ENCODE measurements around the gene NKX6-2.

Gene NKX6-2

DNA sequence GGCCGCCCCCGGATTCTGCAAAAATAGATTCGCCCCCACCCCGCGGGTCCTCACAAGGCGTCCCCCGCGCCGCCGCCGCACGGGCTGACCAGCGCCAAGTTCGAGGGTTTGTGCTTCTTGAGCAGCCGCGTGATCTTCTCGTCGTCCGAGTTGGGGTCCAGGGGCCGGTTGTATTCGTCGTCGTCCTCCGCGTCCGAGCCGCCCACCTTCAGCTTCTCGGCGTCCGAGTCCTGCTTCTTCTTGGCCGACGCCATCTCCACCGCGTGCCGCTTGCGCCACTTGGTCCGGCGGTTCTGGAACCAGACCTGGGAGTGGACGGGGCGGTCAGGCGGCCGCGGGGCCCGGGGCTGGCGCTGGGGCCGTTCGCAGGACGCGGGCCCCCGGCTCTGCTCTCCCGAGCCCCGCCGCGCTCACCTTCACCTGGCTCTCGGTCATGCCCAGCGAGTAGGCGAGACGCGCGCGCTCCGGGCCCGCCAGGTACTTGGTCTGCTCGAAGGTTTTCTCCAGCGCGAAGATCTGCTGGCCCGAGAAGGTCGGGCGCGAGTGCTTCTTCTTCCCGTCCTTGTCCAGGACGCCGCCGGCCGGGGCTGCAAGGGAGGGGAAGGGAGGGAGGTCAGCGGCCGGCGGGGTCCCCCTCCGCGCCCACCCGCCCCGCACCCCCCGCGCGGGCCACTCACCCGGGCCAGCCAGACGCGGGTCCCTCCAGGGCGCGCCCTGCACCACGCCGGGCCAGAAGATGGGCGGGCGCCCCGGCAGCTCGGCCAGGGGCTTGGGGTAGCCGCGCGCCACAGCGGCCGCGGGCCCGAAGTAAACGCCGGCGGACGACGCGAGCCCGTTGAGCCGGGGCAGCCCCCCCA lies 853 bp downstream of the NKX6-2 start:
- Histone ChIP-seq H2AFZ (ENCODE audit: low read length) (no peak overlapping the region), H3K4me3 (ENCODE audit: low read depth, low read length, poor library complexity, severe bottlenecking) (no peak overlapping the region), H4K20me1 (ENCODE audit: insufficient read depth, low read length) (no peaks in the 10 kb centered on the region), H3K4me2 (ENCODE audit: low read length) (no peak overlapping the region), H3K9me2 (ENCODE audit: low read depth, low read length) (no peaks in the 10 kb centered on the region), H3K9ac (ENCODE audit: low read length) (no peak overlapping the region), H3K27me3 (ENCODE audit: insufficient read depth, low read length) (no peaks in the 10 kb centered on the region), H3K36me3 (ENCODE audit: insufficient read depth, low read length) (no peaks in the 10 kb centered on the region), H3F3A (ENCODE audit: insufficient read depth, low read length) (no peaks in the 10 kb centered on the region), H3K79me2 (ENCODE audit: insufficient read depth, low read length) (no peaks in the 10 kb centered on the region), H3K4me1 (ENCODE audit: insufficient read depth, low read length, severe bottlenecking) (no peaks in the 10 kb centered on the region), H3K27ac (ENCODE audit: low read depth, low read length, poor library complexity, severe bottlenecking) (no peak overlapping the region), H3K9me3 (ENCODE audit: low read length) (no peaks in the 10 kb centered on the region)
- TF ChIP-seq, protein P1, sequence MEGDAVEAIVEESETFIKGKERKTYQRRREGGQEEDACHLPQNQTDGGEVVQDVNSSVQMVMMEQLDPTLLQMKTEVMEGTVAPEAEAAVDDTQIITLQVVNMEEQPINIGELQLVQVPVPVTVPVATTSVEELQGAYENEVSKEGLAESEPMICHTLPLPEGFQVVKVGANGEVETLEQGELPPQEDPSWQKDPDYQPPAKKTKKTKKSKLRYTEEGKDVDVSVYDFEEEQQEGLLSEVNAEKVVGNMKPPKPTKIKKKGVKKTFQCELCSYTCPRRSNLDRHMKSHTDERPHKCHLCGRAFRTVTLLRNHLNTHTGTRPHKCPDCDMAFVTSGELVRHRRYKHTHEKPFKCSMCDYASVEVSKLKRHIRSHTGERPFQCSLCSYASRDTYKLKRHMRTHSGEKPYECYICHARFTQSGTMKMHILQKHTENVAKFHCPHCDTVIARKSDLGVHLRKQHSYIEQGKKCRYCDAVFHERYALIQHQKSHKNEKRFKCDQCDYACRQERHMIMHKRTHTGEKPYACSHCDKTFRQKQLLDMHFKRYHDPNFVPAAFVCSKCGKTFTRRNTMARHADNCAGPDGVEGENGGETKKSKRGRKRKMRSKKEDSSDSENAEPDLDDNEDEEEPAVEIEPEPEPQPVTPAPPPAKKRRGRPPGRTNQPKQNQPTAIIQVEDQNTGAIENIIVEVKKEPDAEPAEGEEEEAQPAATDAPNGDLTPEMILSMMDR (IDR thresholded peaks at IDR 0.05; ENCODE audit: low read length): no peak
- no peak for TF ChIP-seq EZH2 (IDR thresholded peaks at IDR 0.05; ENCODE audit: borderline replicate concordance, low read length)

DNA sequence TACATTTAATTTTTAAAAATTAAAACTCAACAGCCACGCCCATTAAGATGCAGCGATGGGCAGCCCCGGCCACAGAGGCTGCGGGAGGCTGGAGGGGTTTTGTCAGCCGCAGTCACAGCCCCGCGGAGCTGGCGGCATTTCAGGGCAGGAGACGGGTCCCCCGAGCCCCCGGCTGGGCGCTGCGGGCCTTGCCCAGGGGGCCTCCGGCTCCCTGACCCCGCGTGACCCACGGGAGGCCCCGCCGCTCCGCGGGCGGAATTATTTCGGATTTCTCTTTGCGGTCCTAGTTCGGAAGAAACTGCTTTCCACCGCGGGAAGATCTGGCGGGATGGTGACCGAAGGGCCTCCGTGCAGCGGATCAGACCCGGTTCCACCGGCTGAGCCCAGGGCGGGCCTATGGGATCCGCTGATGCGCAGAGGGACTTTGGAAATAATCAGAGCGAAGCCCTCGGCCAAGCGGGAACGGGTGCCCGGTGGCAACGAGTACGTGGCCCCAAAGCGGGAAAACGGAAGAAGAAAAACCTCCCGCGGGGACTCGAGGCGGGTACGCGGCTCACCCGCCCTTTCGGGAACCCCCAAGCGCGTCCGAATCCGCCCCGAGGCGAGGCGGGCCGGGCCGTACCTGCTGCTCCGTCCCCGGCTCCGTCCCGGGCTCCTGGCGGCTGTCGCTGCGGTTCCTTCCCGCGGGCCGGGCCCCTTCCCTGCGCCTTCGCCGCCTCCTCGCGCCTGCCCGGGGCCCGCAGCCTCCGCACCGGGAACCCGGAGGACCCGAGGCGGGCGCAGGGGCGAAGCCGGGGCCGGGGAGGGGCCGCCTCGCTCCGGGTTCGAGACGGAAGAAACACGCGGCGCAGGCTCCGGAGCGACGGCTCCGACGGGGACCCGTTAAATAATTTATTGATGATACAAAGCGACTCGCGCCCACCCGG lies 1.7 kb downstream of the NKX6-2 start:
- H3K4me2 ChIP-seq (ENCODE audit: low read length): no peak overlapping the region
- no peaks in the 10 kb centered on the region for H3K4me1 ChIP-seq (ENCODE audit: insufficient read depth, low read length, severe bottlenecking)
- no peak overlapping the region for H3K27ac ChIP-seq (ENCODE audit: low read depth, low read length, poor library complexity, severe bottlenecking)
- no peaks in the 10 kb centered on the region for H3K36me3 ChIP-seq (ENCODE audit: insufficient read depth, low read length)
- TF ChIP-seq, protein P1 (IDR thresholded peaks at IDR 0.05; ENCODE audit: low read length): no peak
- TF ChIP-seq EZH2 (IDR thresholded peaks at IDR 0.05; ENCODE audit: borderline replicate concordance, low read length): no peak
- H3K4me3 ChIP-seq (ENCODE audit: low read depth, low read length, poor library complexity, severe bottlenecking): no peak overlapping the region
- H2AFZ ChIP-seq (ENCODE audit: low read length): no peak overlapping the region
- H3K27me3 ChIP-seq (ENCODE audit: insufficient read depth, low read length): no peaks in the 10 kb centered on the region
- H4K20me1 ChIP-seq (ENCODE audit: insufficient read depth, low read length): no peaks in the 10 kb centered on the region
- H3F3A ChIP-seq (ENCODE audit: insufficient read depth, low read length): no peaks in the 10 kb centered on the region
- H3K79me2 ChIP-seq (ENCODE audit: insufficient read depth, low read length): no peaks in the 10 kb centered on the region
- no peak overlapping the region for H3K9ac ChIP-seq (ENCODE audit: low read length)
- H3K9me3 ChIP-seq (ENCODE audit: low read length): no peaks in the 10 kb centered on the region
- H3K9me2 ChIP-seq (ENCODE audit: low read depth, low read length): no peaks in the 10 kb centered on the region

DNA sequence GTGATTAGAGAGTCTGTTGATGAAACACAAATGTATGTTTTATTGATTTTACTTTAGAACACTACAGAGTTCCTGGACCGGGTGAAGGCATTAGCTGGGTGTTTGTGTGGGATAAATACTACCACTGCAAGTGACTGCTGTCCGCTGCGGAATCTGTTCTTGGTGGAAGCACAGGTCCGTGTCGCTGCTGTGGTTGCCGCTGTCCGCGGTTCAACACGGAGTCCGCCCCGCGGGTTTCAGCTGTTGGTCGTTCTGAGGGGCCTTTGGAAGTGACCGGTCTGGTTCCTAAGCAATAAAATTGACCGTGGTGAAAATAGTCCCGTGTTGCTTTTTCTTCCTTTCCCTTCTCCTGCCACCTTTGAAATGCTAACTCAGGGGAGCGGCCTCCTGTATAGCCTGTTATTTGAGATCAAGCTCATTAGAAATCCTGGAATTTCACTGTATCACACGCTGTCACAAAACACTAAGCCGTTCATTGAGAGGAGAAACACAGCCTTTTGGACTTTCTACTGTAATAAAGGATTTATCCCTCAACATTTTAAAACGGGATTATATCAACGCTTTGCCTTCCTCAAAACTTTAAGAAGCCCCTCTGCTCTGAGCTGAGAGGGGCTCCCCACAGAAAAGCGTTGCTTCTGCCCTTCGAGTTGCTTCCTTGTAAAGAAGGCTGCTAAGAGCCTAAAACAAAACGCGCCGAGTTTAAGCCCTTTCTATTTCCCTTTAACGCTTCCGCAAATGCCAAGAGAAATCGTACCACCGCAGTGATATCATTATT lies 2.6 kb downstream of the NKX6-2 start:
- no peak overlapping the region for H2AFZ ChIP-seq (ENCODE audit: low read length)
- no peaks in the 10 kb centered on the region for H3F3A ChIP-seq (ENCODE audit: insufficient read depth, low read length)
- no peaks in the 10 kb centered on the region for H3K27me3 ChIP-seq (ENCODE audit: insufficient read depth, low read length)
- H3K9me3 ChIP-seq (ENCODE audit: low read length): no peaks in the 10 kb centered on the region
- H3K9ac ChIP-seq (ENCODE audit: low read length): no peak overlapping the region
- H3K79me2 ChIP-seq (ENCODE audit: insufficient read depth, low read length): no peaks in the 10 kb centered on the region
- no peak overlapping the region for H3K4me2 ChIP-seq (ENCODE audit: low read length)
- no peak overlapping the region for H3K4me3 ChIP-seq (ENCODE audit: low read depth, low read length, poor library complexity, severe bottlenecking)
- H3K9me2 ChIP-seq (ENCODE audit: low read depth, low read length): no peaks in the 10 kb centered on the region
- TF ChIP-seq, protein P1 (IDR thresholded peaks at IDR 0.05; ENCODE audit: low read length): no peak
- TF ChIP-seq EZH2 (IDR thresholded peaks at IDR 0.05; ENCODE audit: borderline replicate concordance, low read length): no peak
- no peaks in the 10 kb centered on the region for H3K36me3 ChIP-seq (ENCODE audit: insufficient read depth, low read length)
- no peaks in the 10 kb centered on the region for H4K20me1 ChIP-seq (ENCODE audit: insufficient read depth, low read length)
- H3K4me1 ChIP-seq (ENCODE audit: insufficient read depth, low read length, severe bottlenecking): no peaks in the 10 kb centered on the region
- H3K27ac ChIP-seq (ENCODE audit: low read depth, low read length, poor library complexity, severe bottlenecking): no peak overlapping the region
